ENCODE results near the gene PDZRN4.

- TF ChIP-seq CTCF (conservative IDR thresholded peaks at IDR 0.05 in 1 of 2, IDR thresholded peaks at IDR 0.05 in 1 of 2; ENCODE audit: extremely low read depth in 1 of 2, insufficient read depth in 1 of 2, low read depth in 1 of 2, low read length in 2 of 2) (no peak), EZH2 (IDR thresholded peaks at IDR 0.05; ENCODE audit: borderline replicate concordance, low read length) (no peak)
Measured at GRCh38 chr12:41212625-41213024, 24.5 kb downstream of the PDZRN4 start.
